SIG-M5 treated with dmso at 0.1 percent for 504 hours (cell line): ENCODE measurements around the gene PSD2.

Experiments
- DNase-seq: peaks from one replicate; lab custom pipeline; 2025; ENCODE audit not compliant: unreplicated experiment; lab: John Stamatoyannopoulos, UW

The PSD2 gene

DNA sequence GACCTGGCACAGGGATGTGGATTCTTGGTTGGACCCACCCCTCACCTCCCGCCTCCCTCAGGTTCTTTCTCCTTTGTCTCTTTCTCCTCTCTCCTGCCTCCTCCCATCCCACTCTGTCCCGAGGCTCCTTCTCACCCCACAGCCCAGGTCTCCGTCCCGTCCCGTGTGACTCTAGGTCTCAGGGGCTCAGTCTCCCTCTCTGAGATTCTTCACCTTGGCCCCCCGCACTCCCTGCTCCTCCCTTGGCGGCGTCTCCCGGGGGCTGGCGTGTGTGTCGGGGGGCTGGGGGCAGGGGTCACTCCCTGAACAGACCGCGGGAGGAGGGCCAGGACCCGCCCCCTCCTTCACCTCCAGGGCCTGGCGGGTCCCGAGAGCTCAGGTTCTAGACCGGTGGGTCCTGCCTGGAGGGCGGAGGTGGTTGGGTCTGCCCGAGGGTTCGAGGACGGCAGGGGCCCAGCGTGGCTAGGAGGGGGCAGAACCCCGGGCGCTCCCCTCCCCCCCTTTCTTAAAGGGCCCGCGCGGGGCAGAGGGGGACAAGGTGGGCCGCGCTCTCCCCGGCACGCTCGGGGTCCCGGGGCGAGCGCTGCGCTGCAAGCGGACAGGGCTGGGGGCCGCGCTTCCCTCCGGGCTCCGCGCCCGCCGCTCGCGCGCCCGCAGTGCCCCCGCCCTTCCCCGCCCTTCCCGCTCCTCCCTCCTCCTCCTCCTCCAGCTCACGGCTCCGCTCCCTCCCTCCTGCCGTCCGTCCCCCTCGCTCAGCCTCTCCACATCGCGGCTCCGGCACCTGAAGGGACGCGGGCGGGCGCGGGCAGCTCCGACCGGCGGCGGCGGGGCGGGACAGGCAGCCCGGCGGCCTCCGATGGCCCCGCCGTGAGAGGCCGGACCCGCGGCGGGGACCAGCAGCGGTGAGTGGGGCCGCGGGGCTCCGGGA lies at the start of gene PSD2:
PSD2 (plus strand) TSS at position 735 of the 928 bp plus-strand sequence. CDS start 13,633 bp downstream, outside the sequence.
- no peak for DNase-seq

GRCh38 chr5:139746691-139747582 lies 48.7 kb upstream of the PSD2 start:
- DNase-seq: peak; percentile 25

- DNase-seq: no peak
These were observed 47.8 kb upstream of the PSD2 start for GRCh38 chr5:139747583-139748504.

DNA sequence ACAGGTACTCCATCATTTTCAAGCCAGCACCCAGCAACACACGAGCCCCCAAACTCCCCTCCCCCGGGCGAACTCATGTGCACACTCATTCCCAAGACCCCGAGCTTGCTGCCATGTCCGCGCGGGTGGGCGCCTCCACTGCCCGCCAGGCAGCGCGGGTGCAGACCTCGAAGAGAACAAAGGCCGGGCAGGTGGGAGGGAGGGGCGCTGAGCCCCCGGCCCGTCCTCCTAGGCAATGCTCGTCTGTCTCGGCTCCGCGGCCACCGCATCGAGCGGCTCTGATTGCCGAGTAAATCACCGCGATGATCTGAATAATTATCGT lies 47.1 kb upstream of the PSD2 start:
- no peak for DNase-seq

- DNase-seq: no peak
These were observed 46.4 kb upstream of the PSD2 start for GRCh38 chr5:139749242-139749641.

- DNase-seq: no peak
These were observed 44.4 kb upstream of the PSD2 start for GRCh38 chr5:139751236-139751635.

- DNase-seq: no peak
These were observed 42.8 kb upstream of the PSD2 start for GRCh38 chr5:139752506-139753473.

DNA sequence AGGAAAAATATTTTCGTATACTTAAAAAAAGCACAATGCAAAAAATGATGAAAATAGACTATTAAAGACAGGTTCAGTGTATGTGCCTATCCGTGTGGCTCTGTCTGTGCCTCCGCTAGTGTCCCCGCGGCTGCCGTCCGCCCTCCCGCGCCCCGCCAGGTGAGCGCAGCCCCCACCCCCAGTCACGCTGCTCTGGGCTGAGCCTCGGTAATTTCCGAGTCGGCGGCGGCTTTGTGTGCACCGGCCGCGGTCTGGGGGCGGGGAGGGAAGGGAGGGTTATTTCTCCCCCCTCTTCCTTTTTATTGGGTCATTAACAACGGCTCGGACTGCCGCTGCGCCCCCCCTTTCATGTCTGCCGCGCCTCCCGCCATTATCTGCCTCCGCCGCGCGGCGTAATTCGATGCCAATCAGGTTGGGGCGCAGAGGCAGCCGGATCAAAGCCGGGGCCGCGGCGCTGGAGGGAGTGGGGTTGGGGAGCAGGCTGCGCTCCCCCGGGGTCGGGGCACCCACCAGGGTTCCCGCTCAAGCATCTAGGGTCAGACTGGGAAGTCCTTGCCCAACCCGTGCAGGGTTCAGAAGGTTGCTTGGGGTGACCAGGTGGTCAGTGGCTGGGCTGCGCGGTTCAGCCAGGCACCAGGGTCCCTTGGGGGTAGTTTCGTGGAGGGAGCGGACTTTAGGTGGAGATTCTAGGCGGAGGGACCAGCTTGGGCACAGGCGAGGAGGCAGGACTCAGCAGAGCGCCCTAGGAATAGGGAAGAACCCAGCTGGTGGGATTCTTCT lies 39.5 kb upstream of the PSD2 start:
- DNase-seq: no peak

- DNase-seq: no peak
These were observed 38.6 kb upstream of the PSD2 start for GRCh38 chr5:139756971-139757370.

DNA sequence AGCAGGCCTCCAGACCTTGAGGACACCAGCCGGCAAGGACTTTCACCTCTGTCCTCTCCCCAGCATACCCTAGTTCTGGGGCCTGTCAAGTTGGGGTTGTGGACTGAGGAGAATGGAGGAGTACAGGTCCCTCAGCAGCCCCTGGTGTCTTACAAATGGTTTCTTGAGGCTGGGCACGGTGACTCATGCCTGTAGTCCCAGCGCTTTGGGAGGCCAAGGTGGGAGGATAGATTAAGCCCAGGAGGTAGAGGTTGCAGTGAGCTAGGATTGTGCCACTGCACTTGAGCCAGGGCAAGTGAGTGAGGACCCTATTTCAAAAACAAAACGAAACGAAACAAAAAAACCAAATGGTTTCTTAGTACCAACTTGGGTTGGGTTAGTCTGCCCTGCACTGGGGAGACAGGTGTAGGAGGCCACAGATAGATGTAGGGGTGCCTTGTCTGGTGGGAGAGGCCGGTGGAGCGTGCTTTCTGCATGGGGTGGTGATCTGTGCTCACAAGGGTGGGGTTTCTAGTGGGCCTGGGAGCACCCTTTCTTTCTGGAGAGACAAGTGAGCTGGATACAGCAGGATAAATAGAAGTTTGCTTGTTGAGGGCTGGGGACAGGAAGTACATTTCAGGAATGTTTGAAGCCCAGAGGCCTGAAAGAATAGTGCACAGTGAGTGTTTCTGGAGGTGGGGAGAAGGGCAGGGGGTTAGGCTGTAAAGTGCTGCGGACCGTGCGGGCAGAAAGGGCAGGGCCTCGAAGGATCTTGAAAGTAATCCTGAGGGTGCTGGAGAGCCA lies 37.7 kb upstream of the PSD2 start:
- no peak for DNase-seq

DNA sequence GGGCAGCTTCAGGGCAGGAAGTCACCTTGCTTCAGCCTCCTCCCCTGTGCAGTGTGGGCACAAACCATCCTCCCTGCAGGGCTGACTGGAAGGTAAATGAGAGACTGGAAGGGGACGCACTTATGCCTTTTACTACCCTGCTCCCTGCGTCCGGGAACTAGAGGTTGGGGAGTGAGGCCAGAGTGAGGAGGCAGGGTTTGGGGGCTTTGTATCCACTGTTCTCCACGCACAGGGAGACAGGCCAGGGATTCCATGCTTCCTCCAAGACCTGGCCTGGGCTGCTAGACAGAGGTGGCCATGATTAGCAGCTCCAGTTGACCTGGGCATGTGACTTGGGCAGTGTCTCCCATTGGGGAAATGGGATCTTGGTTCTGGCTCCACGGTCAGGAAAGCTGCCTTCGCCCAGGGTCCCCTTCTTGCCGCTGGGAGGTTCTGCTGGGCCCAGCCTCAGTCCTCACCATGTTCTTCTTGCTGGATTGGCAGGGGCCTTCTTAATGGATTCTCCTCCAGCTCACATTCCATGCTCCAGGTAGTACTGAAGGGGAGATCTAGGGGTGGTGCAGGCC lies 37.0 kb upstream of the PSD2 start:
- no peak for DNase-seq

DNA sequence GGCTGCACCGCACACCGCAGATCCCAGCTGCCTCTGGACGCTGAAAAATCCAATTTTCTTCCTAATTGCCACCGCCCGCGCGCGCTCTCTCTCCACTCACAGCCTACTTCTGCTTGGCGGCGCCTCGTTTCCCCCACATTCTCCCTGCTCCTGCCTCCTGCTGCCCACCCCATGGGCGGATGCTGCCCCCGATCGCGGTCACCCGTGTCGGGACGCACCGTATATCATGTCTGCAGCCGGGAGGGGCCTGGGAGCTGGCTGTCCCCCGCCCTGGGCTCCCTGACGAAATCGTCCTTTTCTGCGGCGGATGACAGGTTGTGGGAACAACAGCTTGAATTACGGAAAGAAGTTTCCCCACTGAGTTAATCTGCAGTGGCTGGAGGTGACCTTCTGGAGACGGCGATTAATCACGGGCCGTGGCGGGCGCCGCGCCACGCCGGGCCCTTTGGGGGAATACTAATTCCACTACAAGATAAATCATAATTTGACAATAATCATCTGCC lies 36.3 kb upstream of the PSD2 start:
- no peak for DNase-seq

GRCh38 chr5:139760066-139761056 lies 35.2 kb upstream of the PSD2 start:
- DNase-seq: no peak

DNA sequence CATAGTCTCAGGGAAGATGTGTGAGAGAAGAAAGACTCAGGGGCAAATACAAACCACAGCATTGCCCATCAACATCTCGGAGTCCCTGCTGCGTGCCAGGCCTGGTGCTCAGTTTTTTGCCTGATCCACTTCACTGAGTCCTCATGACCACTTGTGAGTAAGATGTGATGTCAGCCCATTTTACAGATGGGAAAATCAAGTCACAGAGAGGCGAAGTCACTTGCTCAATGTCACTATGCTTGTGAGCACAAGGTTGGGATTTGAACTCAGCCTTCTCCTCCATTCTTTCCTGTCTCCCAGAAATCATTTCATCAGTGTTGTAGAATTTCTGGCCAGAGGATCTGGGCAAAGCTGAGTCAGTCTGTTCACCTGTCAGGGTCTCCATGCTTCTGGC lies 34.6 kb upstream of the PSD2 start:
- no peak for DNase-seq

GRCh38 chr5:139761501-139761900 lies 34.1 kb upstream of the PSD2 start:
- DNase-seq: no peak

DNA sequence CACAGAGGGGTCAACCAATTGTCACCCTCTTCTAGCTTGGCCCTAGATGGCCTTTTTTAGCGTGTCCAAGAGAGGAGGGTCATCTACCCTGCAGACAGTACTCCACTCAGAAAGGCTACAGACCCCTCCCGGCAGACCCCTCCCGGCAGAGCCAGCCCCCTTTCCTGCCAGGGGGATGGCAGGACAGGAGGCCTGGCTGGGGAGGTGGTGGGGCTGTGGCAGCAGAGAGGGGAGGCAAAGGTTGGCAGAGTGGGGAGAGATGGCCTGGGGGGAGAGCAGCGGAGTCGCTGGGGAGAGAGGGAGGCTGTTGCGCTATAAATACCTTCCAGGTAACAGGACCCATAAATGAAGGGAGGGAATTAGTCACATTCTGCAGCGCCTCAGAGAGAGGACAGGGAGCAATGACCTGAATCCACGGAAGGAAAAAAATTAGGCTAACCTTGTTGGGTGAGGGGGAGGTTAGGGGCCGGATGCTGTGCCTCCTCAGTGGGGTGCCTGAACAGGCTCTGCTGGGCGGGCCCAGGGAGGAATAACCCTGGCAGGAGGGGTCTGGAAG lies 32.9 kb upstream of the PSD2 start:
- DNase-seq: no peak
